ENCODE data around the gene CD96. TPM values are rescaled to one million over a fixed set of nuclear protein-coding genes. Genes with fewer than 3 reads are reported as not detected.

CD96 gene
- total RNA-seq, 1 donor from 2014 or later: 0.61 TPM

GRCh38 chr3:111653766-111654165 is 111.8 kb downstream of the CD96 start:
- no peak overlapping the region for H3K4me3 Mint-ChIP-seq (ENCODE audit: unreplicated experiment)

GRCh38 chr3:111662012-111662411 is 120.0 kb downstream of the CD96 start:
- H3K79me2 ChIP-seq (ENCODE audit: insufficient read depth, low read length): no peaks in the 10 kb centered on the region
- no peaks in the 10 kb centered on the region for H3K4me1 ChIP-seq (ENCODE audit: insufficient read depth, low read length)
- H3K9me3 ChIP-seq (ENCODE audit: insufficient read depth, low read depth, low read length): peaks cover 6% of the 10 kb centered on the region
- no peak overlapping the region for H3K4me2 ChIP-seq (ENCODE audit: low read length)
- H3K27me3 ChIP-seq (ENCODE audit: insufficient read depth, low read length): no peaks in the 10 kb centered on the region
- H3K27ac Mint-ChIP-seq (ENCODE audit: unreplicated experiment): no peak overlapping the region
- H3K36me3 ChIP-seq (ENCODE audit: insufficient read depth, low read length): no peaks in the 10 kb centered on the region
- no peaks in the 10 kb centered on the region for H4K20me1 ChIP-seq (ENCODE audit: insufficient read depth, low read length)
- no peak overlapping the region for H3K9ac ChIP-seq (ENCODE audit: low read length)
- FAIRE-seq (no peak), DNase-seq (ENCODE audit: low read depth) (no peak)
- H2AFZ ChIP-seq (ENCODE audit: low read depth, low read length): no peak overlapping the region
- peaks cover 12% of the 10 kb centered on the region for H3K4me1 Mint-ChIP-seq (ENCODE audit: low read depth, unreplicated experiment)
- H3K36me3 Mint-ChIP-seq (ENCODE audit: low read depth, unreplicated experiment): peaks cover 1% of the 10 kb centered on the region
- no peak overlapping the region for H3K4me3 Mint-ChIP-seq (ENCODE audit: unreplicated experiment)
- TF ChIP-seq EZH2 (IDR thresholded peaks at IDR 0.05; ENCODE audit: insufficient read depth, low read length): no peak
- TF ChIP-seq, protein P1, sequence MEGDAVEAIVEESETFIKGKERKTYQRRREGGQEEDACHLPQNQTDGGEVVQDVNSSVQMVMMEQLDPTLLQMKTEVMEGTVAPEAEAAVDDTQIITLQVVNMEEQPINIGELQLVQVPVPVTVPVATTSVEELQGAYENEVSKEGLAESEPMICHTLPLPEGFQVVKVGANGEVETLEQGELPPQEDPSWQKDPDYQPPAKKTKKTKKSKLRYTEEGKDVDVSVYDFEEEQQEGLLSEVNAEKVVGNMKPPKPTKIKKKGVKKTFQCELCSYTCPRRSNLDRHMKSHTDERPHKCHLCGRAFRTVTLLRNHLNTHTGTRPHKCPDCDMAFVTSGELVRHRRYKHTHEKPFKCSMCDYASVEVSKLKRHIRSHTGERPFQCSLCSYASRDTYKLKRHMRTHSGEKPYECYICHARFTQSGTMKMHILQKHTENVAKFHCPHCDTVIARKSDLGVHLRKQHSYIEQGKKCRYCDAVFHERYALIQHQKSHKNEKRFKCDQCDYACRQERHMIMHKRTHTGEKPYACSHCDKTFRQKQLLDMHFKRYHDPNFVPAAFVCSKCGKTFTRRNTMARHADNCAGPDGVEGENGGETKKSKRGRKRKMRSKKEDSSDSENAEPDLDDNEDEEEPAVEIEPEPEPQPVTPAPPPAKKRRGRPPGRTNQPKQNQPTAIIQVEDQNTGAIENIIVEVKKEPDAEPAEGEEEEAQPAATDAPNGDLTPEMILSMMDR (IDR thresholded peaks at IDR 0.05; ENCODE audit: insufficient read depth, low read depth, low read length): no peak
- H3K9me3 Mint-ChIP-seq (ENCODE audit: unreplicated experiment): peaks cover 20% of the 10 kb centered on the region
- H3K4me3 ChIP-seq (ENCODE audit: insufficient read depth, low read depth, low read length): no peak overlapping the region
- no peak overlapping the region for H3K27ac ChIP-seq (ENCODE audit: low read depth, low read length)
- H3K27me3 Mint-ChIP-seq (ENCODE audit: low read depth, unreplicated experiment): no peaks in the 10 kb centered on the region

More at GRCh38 chr3:111653766-111654165, 111.8 kb downstream of the CD96 start:
- H3K27me3 ChIP-seq (ENCODE audit: insufficient read depth, low read length): no peaks in the 10 kb centered on the region
- peaks cover 2% of the 10 kb centered on the region for H3K4me1 ChIP-seq (ENCODE audit: insufficient read depth, low read length)
- no peak overlapping the region for H3K4me3 ChIP-seq (ENCODE audit: insufficient read depth, low read depth, low read length)
- no peaks in the 10 kb centered on the region for H4K20me1 ChIP-seq (ENCODE audit: insufficient read depth, low read length)
- H3K36me3 ChIP-seq (ENCODE audit: insufficient read depth, low read length): no peaks in the 10 kb centered on the region
- no peaks in the 10 kb centered on the region for H3K79me2 ChIP-seq (ENCODE audit: insufficient read depth, low read length)
- H3K4me2 ChIP-seq (ENCODE audit: low read length): no peak overlapping the region
- TF ChIP-seq, protein P1 (IDR thresholded peaks at IDR 0.05; ENCODE audit: insufficient read depth, low read depth, low read length): no peak
- no peak for TF ChIP-seq EZH2 (IDR thresholded peaks at IDR 0.05; ENCODE audit: insufficient read depth, low read length)
- no peak overlapping the region for H3K9ac ChIP-seq (ENCODE audit: low read length)
- H3K9me3 ChIP-seq (ENCODE audit: insufficient read depth, low read depth, low read length): no peaks in the 10 kb centered on the region
- no peaks in the 10 kb centered on the region for H3K27me3 Mint-ChIP-seq (ENCODE audit: low read depth, unreplicated experiment)
- no peak for DNase-seq (ENCODE audit: low read depth)
- H2AFZ ChIP-seq (ENCODE audit: low read depth, low read length): no peak overlapping the region
- H3K4me1 Mint-ChIP-seq (ENCODE audit: low read depth, unreplicated experiment): peaks cover 7% of the 10 kb centered on the region
- FAIRE-seq: no peak
- H3K9me3 Mint-ChIP-seq (ENCODE audit: unreplicated experiment): no peaks in the 10 kb centered on the region
- no peak overlapping the region for H3K27ac Mint-ChIP-seq (ENCODE audit: unreplicated experiment)
- no peaks in the 10 kb centered on the region for H3K36me3 Mint-ChIP-seq (ENCODE audit: low read depth, unreplicated experiment)
- H3K27ac ChIP-seq (ENCODE audit: low read depth, low read length): no peak overlapping the region

- Mint-ChIP-seq H3K36me3 (ENCODE audit: low read depth, unreplicated experiment) (peaks cover 1% of the 10 kb centered on the region), H3K9me3 (ENCODE audit: unreplicated experiment) (peaks cover 20% of the 10 kb centered on the region), H3K27me3 (ENCODE audit: low read depth, unreplicated experiment) (no peaks in the 10 kb centered on the region), H3K4me1 (ENCODE audit: low read depth, unreplicated experiment) (peaks cover 15% of the 10 kb centered on the region), H3K27ac (ENCODE audit: unreplicated experiment) (no peak overlapping the region), H3K4me3 (ENCODE audit: unreplicated experiment) (no peak overlapping the region)
- H3K36me3 ChIP-seq (ENCODE audit: insufficient read depth, low read length): no peaks in the 10 kb centered on the region
- peaks cover 6% of the 10 kb centered on the region for H3K9me3 ChIP-seq (ENCODE audit: insufficient read depth, low read depth, low read length)
- DNase-seq (ENCODE audit: low read depth) (no peak), FAIRE-seq (no peak)
- H3K4me1 ChIP-seq (ENCODE audit: insufficient read depth, low read length): no peaks in the 10 kb centered on the region
- H2AFZ ChIP-seq (ENCODE audit: low read depth, low read length): no peak overlapping the region
- no peak overlapping the region for H3K4me3 ChIP-seq (ENCODE audit: insufficient read depth, low read depth, low read length)
- H3K79me2 ChIP-seq (ENCODE audit: insufficient read depth, low read length): no peaks in the 10 kb centered on the region
- H3K27ac ChIP-seq (ENCODE audit: low read depth, low read length): no peak overlapping the region
- H4K20me1 ChIP-seq (ENCODE audit: insufficient read depth, low read length): no peaks in the 10 kb centered on the region
- no peak for TF ChIP-seq EZH2 (IDR thresholded peaks at IDR 0.05; ENCODE audit: insufficient read depth, low read length)
- TF ChIP-seq, protein P1 (IDR thresholded peaks at IDR 0.05; ENCODE audit: insufficient read depth, low read depth, low read length): no peak
- H3K27me3 ChIP-seq (ENCODE audit: insufficient read depth, low read length): no peaks in the 10 kb centered on the region
- no peak overlapping the region for H3K4me2 ChIP-seq (ENCODE audit: low read length)
- no peak overlapping the region for H3K9ac ChIP-seq (ENCODE audit: low read length)
Measured at GRCh38 chr3:111662907-111663306, 120.9 kb downstream of the CD96 start.
